OCI-LY7 (cell line): ENCODE measurements around the gene AJUBA. TPM values are rescaled to one million over a fixed set of nuclear protein-coding genes. Genes with fewer than 3 reads are reported as not detected.
A peak's percentile ranks its signal among the peaks of the same experiment; 100 is the strongest.

Experiments used
- BruUV-seq: library from RNA; stranded (reverse); fragments of 400-500 nt; replicated peaks from 2 replicates; lab custom pipeline; 2021; lab: Mats Ljungman, UMichigan
- CTCF ChIA-PET: fragments of 300-600 bp; sonication (Branson Sonifier 250); formaldehyde crosslinking; loops from one replicate; lab custom pipeline; 2022; ENCODE audit warnings: antibody characterized with exemption; ENCODE audit not compliant: unreplicated experiment; lab: Charles Lee
- POLR2A ChIA-PET: fragments of 300-600 bp; sonication (Branson Sonifier 250); formaldehyde crosslinking; loops from one replicate; lab custom pipeline; 2022; ENCODE audit warnings: antibody characterized with exemption; lab: Charles Lee
- DNase-seq: peaks from one replicate; pipeline ENCODE4 v3.0.0-alpha.2; 2015; ENCODE audit warnings: low spot score
- H2AFZ ChIP-seq: fragments of 200-600 bp; sonication (generic), shearing (Covaris generic); 2 replicates; pipeline ENCODE4 v1.6.1; 2014; ENCODE audit warnings: mild to moderate bottlenecking, antibody characterized with exemption, low read length, moderate library complexity
- H3K27ac ChIP-seq: fragments of 200-600 bp; sonication (generic); 2 replicates; pipeline ENCODE4 v1.5.1; 2014; ENCODE audit warnings: mixed run types, low read depth, mild to moderate bottlenecking, moderate library complexity, low read length, inconsistent platforms; ENCODE audit not compliant: poor library complexity, severe bottlenecking
- H3K36me3 ChIP-seq: fragments of 200-600 bp; sonication (generic); 2 replicates; pipeline ENCODE4 v1.6.1; 2014; ENCODE audit warnings: mild to moderate bottlenecking, antibody characterized with exemption, low read length, moderate library complexity, mixed read lengths; ENCODE audit not compliant: insufficient read depth
- H3K4me1 ChIP-seq: fragments of 200-600 bp; sonication (generic); 2 replicates; pipeline ENCODE4 v1.5.1; 2014; ENCODE audit warnings: mild to moderate bottlenecking, low read length; ENCODE audit not compliant: insufficient read depth, poor library complexity, severe bottlenecking
- H3K4me2 ChIP-seq: fragments of 200-600 bp; sonication (generic); 2 replicates; pipeline ENCODE4 v1.6.1; 2014; ENCODE audit warnings: mild to moderate bottlenecking, low read length
- H3K4me3 ChIP-seq: fragments of 200-600 bp; sonication (generic); 2 replicates; pipeline ENCODE4 v1.5.1; 2014; ENCODE audit warnings: mild to moderate bottlenecking, low read depth, low read length; ENCODE audit not compliant: poor library complexity, severe bottlenecking
- H3K79me2 ChIP-seq: fragments of 200-600 bp; sonication (generic); 2 replicates; pipeline ENCODE4 v1.6.1; 2016; ENCODE audit warnings: low read depth, mild to moderate bottlenecking, low read length, moderate library complexity, mixed read lengths; ENCODE audit not compliant: insufficient read depth
- H3K9me2 ChIP-seq: fragments of 200-600 bp; sonication (generic); 2 replicates; pipeline ENCODE4 v1.6.1; 2016; ENCODE audit warnings: mild to moderate bottlenecking, low read length, mixed read lengths; ENCODE audit not compliant: insufficient read depth
- H3K9me3 ChIP-seq: fragments of 200-600 bp; sonication (generic); 2 replicates; pipeline ENCODE4 v1.6.1; 2014; ENCODE audit warnings: mild to moderate bottlenecking, mixed run types, low read length, mixed read lengths
- H4K20me1 ChIP-seq: fragments of 200-600 bp; sonication (generic); 2 replicates; pipeline ENCODE4 v1.6.1; 2014; ENCODE audit warnings: mild to moderate bottlenecking, antibody characterized with exemption, low read length, moderate library complexity, mixed read lengths; ENCODE audit not compliant: insufficient read depth
- EZH2phosphoT487 ChIP-seq: fragments of 200-600 bp; sonication (generic); IDR thresholded peaks from 2 replicates; pipeline ENCODE4 v1.6.1; 2018; ENCODE audit warnings: low read depth, borderline replicate concordance, mild to moderate bottlenecking, mixed run types, antibody characterized with exemption, low read length, moderate library complexity, mixed read lengths
- intact Hi-C: fragments of 100-400 bp; cut with micrococcal nuclease; formaldehyde crosslinking; loops from one replicate; pipeline ENCODE4 v1.10.0; 2022; ENCODE audit not compliant: unreplicated experiment
- total RNA-seq, 2 experiments: library from RNA; depleted of rRNA in 1 of 2; stranded (reverse); fragments of >200 nt in 1 of 2; shearing (Covaris generic) in 1 of 2; gene quantifications; 2 replicates each; pipeline ENCODE4 v1.2.3, GENCODE V29; 2014 to 2022
- TF ChIP-seq, protein P1 (sequence below): fragments of 200-600 bp; sonication (generic); conservative IDR thresholded peaks from 2 replicates; pipeline ENCODE4 v1.5.1; 2014; ENCODE audit warnings: mild to moderate bottlenecking, antibody characterized with exemption, low read length, moderate library complexity, mixed read lengths

The AJUBA gene
- total RNA-seq, 2 experiments from 2014 or later = 0.22 to 0.88 TPM

DNA sequence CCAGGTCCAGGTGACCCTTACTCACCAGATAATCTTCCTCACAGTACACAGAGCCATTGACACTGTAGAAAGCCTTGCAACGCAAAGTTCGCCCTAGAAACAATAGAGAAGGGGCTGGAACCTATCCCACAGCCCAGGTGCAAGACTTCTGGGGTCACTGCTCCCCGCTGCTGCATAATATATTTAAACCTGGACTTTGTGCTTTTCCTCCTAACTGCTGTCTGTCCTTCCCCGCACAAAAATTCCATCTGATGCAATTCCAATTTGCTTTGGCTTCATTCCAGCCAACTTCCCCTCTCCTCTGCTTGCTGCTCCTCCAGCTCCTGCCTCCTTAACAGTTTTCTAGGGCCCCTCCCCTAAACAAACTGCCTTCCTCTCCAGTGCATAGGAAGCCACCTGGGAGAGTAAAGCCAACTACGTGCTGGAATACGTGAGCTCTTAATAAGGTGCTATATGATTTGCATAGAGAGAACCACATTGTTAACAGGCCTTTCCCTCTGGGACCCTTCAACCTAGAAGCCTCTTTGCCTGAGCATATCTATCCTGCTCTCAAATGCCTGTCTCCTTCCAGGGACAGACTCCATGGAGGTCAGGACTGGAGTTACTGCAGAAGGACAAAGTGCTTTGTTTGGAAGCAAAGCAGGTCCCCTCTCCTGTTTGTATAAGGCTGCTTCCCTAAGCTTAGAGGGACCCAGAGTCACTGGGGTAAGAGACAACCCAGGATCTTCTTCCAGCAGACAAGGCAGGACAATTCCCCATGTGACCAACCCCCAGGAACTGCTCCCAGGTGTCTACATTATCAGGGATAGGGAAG is 5.5 kb downstream of the AJUBA start:
- Histone ChIP-seq H4K20me1 (no peaks in the 10 kb centered on the region), H3K4me3 (no peak overlapping the region), H3K9me2 (no peaks in the 10 kb centered on the region), H3K9me3 (no peaks in the 10 kb centered on the region), H3K4me2 (peak overlapping the region; percentile 51), H2AFZ (peak overlapping the region; percentile 35; the same call in 1 of the 2 replicates), H3K27ac (no peak overlapping the region), H3K36me3 (no peaks in the 10 kb centered on the region), H3K4me1 (peaks cover 17% of the 10 kb centered on the region), H3K79me2 (no peaks in the 10 kb centered on the region)
- DNase-seq = peak; percentile 56
- ChIA-PET POLR2A (interaction anchor here (0.6 to 2.1 kb wide), 5 partner anchors 10 to 523 kb away, joined by 3 to 12 read pairs (median 4); partner anchors contain the start of gene HAUS4), CTCF (interaction anchor here (0.6 to 1.8 kb wide), 4 partner anchors 9 to 1074 kb away, joined by 3 to 10 read pairs (median 6); no protein-coding TSS in a partner anchor)
- no TSS peak for BruUV-seq
- intact Hi-C loops = no loop called here
- TF ChIP-seq, protein P1, sequence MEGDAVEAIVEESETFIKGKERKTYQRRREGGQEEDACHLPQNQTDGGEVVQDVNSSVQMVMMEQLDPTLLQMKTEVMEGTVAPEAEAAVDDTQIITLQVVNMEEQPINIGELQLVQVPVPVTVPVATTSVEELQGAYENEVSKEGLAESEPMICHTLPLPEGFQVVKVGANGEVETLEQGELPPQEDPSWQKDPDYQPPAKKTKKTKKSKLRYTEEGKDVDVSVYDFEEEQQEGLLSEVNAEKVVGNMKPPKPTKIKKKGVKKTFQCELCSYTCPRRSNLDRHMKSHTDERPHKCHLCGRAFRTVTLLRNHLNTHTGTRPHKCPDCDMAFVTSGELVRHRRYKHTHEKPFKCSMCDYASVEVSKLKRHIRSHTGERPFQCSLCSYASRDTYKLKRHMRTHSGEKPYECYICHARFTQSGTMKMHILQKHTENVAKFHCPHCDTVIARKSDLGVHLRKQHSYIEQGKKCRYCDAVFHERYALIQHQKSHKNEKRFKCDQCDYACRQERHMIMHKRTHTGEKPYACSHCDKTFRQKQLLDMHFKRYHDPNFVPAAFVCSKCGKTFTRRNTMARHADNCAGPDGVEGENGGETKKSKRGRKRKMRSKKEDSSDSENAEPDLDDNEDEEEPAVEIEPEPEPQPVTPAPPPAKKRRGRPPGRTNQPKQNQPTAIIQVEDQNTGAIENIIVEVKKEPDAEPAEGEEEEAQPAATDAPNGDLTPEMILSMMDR = no peak
- TF ChIP-seq EZH2phosphoT487 = no peak

DNA sequence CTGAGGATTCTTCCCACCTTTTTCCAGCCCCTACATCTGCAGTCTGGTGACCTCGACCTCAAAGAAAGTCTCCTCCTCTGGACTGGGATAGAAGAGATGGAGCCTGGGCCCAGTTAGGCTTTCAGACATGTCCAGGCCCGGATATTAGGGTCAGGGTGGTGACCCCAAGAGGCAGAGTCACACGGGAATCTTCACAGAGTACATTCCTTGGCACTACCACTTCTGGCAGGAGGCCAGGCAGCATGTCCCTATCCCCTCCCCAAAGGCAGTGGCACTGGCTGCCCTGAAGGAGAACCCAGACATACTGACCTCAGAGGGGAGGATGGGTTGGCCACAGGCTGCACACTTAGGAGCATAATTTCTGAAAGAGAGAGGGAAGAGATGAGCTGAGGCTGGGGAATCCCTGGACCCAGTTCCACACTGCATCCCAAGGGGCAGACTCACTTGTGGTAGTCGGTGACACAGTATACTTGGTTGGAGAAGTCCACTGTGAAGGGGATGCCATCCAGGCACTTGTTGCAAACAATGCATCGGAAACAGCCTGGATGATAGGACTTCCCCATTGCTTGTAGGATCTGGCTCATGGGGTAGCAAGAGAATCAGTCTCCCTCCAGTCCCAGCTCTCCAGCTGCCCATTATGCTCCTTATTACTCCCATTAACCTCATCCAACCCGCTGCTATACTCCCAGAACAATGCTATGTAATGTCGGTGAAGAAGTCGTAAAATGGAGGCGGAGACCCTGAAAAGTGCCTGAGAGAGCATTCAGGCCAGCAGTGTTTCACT is 7.6 kb downstream of the AJUBA start:
- H3K4me1 ChIP-seq = peaks cover 17% of the 10 kb centered on the region
- no peaks in the 10 kb centered on the region for H3K36me3 ChIP-seq
- no peak overlapping the region for H3K27ac ChIP-seq
- H3K4me2 ChIP-seq = no peak overlapping the region
- no peaks in the 10 kb centered on the region for H4K20me1 ChIP-seq
- H3K9me3 ChIP-seq = no peaks in the 10 kb centered on the region
- no peak overlapping the region for H3K4me3 ChIP-seq
- no peak for DNase-seq
- no peaks in the 10 kb centered on the region for H3K9me2 ChIP-seq
- intact Hi-C loops = loop anchor here (5.0 kb wide), 1 partner anchor 402 kb away; no protein-coding TSS in a partner anchor
- no peak for TF ChIP-seq EZH2phosphoT487
- TF ChIP-seq, protein P1 = no peak
- no TSS peak for BruUV-seq
- ChIA-PET POLR2A (interaction anchor here (0.6 to 1.4 kb wide), 4 partner anchors 12 to 551 kb away, joined by 3 to 4 read pairs (median 3); no protein-coding TSS in a partner anchor), CTCF (interaction anchor here (0.6 to 1.5 kb wide), 2 partner anchors 11 to 20 kb away, joined by 4 read pairs; no protein-coding TSS in a partner anchor)
- H2AFZ ChIP-seq = no peak overlapping the region
- no peaks in the 10 kb centered on the region for H3K79me2 ChIP-seq
